ENCODE data around the gene KPTN.

Gene KPTN

DNA sequence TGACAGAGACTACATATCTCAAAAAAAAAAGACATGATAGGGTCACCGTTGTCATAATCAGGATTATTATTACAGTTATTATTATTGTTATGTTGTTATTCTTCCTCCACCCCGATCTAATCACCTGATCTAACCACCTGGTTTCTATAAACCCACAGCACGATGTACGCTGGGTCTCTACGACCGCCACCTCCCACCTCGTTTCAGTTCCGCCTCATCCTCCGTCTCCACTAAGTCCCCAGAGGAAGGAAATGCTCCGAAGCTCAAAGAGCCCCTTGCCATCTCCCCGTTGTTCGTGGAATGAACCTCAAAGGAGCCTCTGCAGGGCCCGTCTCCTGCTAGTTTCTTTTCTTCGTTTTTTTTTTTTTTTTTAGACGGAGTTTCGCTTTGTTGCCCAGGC, 48.8 kb downstream of the KPTN start:
- no peak for DNase-seq (ENCODE audit: low read depth in 2 of 2)

- DNase-seq (ENCODE audit: low read depth in 2 of 2) = no peak
These were observed 49.9 kb downstream of the KPTN start for GRCh38 chr19:47434088-47434487.

GRCh38 chr19:47433121-47433520, 50.9 kb downstream of the KPTN start:
- DNase-seq (ENCODE audit: low read depth in 2 of 2) = no peak

GRCh38 chr19:47432499-47432898, 51.5 kb downstream of the KPTN start:
- no peak for DNase-seq (ENCODE audit: low read depth in 2 of 2)

DNA sequence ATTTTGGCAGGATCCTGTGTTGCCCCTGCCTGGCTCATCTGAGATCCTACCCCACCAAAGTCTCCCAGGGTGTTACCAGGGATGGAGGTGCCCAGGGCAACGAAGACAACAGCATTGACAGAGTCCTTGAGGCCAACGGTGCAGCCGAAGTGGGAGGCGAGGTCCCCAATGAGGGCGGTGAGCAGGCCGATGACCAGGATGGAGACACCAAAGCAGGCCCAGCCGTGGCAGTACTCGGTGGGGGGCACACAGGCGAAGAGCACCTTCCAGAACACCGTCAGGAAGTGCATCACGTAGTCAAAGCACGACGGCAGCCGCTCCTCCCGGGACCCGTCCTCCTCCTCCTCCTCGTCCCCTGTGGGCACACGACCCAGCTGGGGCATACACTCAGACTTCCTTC, 51.9 kb downstream of the KPTN start:
- no peak for DNase-seq (ENCODE audit: low read depth in 2 of 2)

DNA sequence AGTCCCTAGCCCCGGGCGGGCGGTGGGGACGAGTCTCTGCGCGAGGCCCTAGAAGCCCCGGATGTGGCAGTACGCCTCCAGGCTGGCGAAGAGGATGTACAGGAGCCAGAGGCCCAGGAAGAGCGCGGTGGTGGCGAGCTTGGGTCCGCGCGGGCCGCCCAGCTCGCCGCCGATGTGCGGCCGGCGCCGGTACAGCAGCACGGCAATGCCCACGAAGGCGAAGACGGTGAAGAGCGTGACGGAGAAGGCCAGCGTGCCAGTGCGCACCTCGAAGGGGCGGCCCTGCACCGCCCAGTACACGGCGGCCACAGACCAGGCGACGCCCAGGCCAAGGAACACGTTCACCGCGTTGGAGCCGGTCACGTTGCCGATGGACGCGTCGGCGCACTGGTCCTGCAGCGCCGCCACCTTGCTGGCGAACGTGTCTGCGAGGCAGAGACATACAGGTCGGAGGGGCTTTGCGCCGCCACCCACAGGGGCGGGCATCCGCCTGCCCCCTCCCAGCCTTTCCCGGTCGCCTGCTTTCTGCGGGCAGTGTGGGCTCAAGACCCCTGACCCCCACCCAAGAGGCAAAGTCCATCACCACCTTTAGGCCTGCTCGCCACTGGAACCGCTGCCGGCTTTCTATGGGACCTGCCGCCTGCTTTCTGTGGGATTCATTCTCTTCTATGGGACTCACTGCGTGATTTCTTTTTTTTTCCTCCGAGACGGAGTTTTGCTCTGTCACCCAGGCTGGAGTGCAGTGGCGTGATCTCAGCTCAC, 53.8 kb downstream of the KPTN start:
- DNase-seq (ENCODE audit: low read depth in 2 of 2) = no peak

DNA sequence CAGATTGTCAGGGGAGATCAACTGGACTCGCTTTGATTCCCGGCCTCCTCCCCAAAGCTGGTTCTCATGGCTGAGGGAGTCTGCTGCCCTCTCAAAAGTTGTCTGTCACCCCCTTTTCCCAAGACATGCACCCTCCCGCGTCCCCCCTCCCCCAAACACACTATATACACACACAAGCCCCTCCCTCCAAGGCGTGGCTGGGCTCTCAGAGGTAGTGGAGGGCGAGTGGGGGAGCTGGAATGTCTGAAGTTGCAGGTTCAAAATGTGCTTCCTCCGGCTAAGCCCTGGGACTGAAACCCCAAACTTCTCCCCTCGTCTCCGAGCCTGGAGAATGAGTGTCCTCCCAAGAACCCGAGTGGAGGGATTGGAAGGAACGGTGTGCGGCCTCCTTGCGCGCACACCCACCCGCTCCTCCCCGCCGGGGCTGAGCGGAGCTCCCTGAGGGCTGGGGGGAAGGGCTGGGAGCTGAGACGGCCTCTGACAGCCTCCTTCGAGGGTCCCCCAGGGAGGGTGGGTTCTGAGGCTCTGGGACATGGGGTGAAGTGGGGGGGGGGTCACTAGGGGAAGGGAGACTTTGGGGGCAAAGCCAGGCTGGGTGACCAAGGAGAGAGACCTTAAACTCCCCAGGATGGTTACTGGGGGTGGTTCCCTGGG, 54.8 kb downstream of the KPTN start:
- DNase-seq (ENCODE audit: low read depth in 2 of 2) = no peak

- DNase-seq (ENCODE audit: low read depth in 2 of 2) = peak; percentile 99
These were observed 55.7 kb downstream of the KPTN start for GRCh38 chr19:47428177-47428894.

- no peak for DNase-seq (ENCODE audit: low read depth in 2 of 2)
These were observed 56.5 kb downstream of the KPTN start for GRCh38 chr19:47427241-47428176.
